H9 (cell line): Measurements from ENCODE around the gene ZNRF1. TPM values are rescaled to one million over a fixed set of nuclear protein-coding genes. Genes with fewer than 3 reads are reported as not detected.

ENCODE experiments used
- DNase-seq: peaks from one replicate; pipeline ENCODE4 v3.0.0-alpha.2; 2017
- H2AFZ ChIP-seq: one replicate; pipeline ENCODE4 v1.6.1; 2013; ENCODE audit warnings: mild to moderate bottlenecking, low read length, control low read depth, moderate library complexity
- H2AK5ac ChIP-seq: 2 replicates; pipeline ENCODE4 v1.6.1; 2013; ENCODE audit warnings: low read length, control low read depth, mixed read lengths; ENCODE audit not compliant: insufficient read length
- H2BK120ac ChIP-seq: one replicate; pipeline ENCODE4 v1.6.1; 2013; ENCODE audit warnings: low read depth, mild to moderate bottlenecking, low read length, control low read depth, inconsistent platforms; ENCODE audit not compliant: poor library complexity, severe bottlenecking
- H2BK12ac ChIP-seq: 2 replicates; pipeline ENCODE4 v1.6.1; 2013; ENCODE audit warnings: low read length, control low read depth, mixed read lengths, low read depth; ENCODE audit not compliant: insufficient read length
- H2BK15ac ChIP-seq: 2 replicates; pipeline ENCODE4 v1.6.1; 2013; ENCODE audit warnings: low read depth, low read length, control low read depth
- H2BK20ac ChIP-seq: one replicate; pipeline ENCODE4 v1.6.1; 2013; ENCODE audit warnings: low read depth, mild to moderate bottlenecking, low read length, control low read depth, inconsistent platforms; ENCODE audit not compliant: poor library complexity, severe bottlenecking
- H2BK5ac ChIP-seq: 2 replicates; pipeline ENCODE4 v1.6.1; 2013; ENCODE audit warnings: low read length, control low read depth, mixed read lengths; ENCODE audit not compliant: insufficient read length
- H3K14ac ChIP-seq: 2 replicates; pipeline ENCODE4 v1.6.1; 2013; ENCODE audit warnings: low read length, control low read depth; ENCODE audit not compliant: insufficient read depth
- H3K18ac ChIP-seq: 2 replicates; pipeline ENCODE4 v1.6.1; 2013; ENCODE audit warnings: low read depth, mild to moderate bottlenecking, mixed read lengths, low read length, control low read depth; ENCODE audit not compliant: insufficient read length
- H3K23ac ChIP-seq: 2 replicates; pipeline ENCODE4 v1.6.1; 2013; ENCODE audit warnings: low read length, control low read depth, mixed read lengths, low read depth; ENCODE audit not compliant: insufficient read length
- H3K23me2 ChIP-seq: 2 replicates; pipeline ENCODE4 v1.6.1; 2013; ENCODE audit warnings: low read depth, mild to moderate bottlenecking, mixed read lengths, low read length, control low read depth; ENCODE audit not compliant: insufficient read length, poor library complexity, severe bottlenecking
- H3K27ac ChIP-seq: 2 replicates; pipeline ENCODE4 v1.5.1; 2013; ENCODE audit warnings: low read length, control low read depth, mixed read lengths, low read depth; ENCODE audit not compliant: insufficient read length
- H3K27me3 ChIP-seq: 2 replicates; pipeline ENCODE4 v1.6.1; 2013; ENCODE audit warnings: low read length, control low read depth, inconsistent platforms; ENCODE audit not compliant: insufficient read depth
- H3K4ac ChIP-seq: 2 replicates; pipeline ENCODE4 v1.6.1; 2013; ENCODE audit warnings: low read depth, mild to moderate bottlenecking, control low read depth, inconsistent platforms, low read length, moderate library complexity
- H3K4me1 ChIP-seq: 2 replicates; pipeline ENCODE4 v1.6.1; 2013; ENCODE audit warnings: low read length, control low read depth, inconsistent platforms; ENCODE audit not compliant: insufficient read depth
- H3K4me2 ChIP-seq: 2 replicates; pipeline ENCODE4 v1.6.1; 2013; ENCODE audit warnings: low read length, control low read depth, mixed read lengths; ENCODE audit not compliant: insufficient read length, insufficient read depth
- H3K56ac ChIP-seq: 2 replicates; pipeline ENCODE4 v1.6.1; 2013; ENCODE audit warnings: low read depth, mild to moderate bottlenecking, mixed read lengths, low read length, control low read depth; ENCODE audit not compliant: insufficient read length
- H3K79me1 ChIP-seq: 2 replicates; pipeline ENCODE4 v1.6.1; 2013; ENCODE audit warnings: low read depth, mild to moderate bottlenecking, moderate library complexity, low read length, control low read depth, inconsistent platforms; ENCODE audit not compliant: insufficient read depth, poor library complexity, severe bottlenecking
- H3K79me2 ChIP-seq: 2 replicates; pipeline ENCODE4 v1.6.1; 2013; ENCODE audit warnings: low read length, control low read depth, inconsistent platforms; ENCODE audit not compliant: insufficient read depth
- H3K9ac ChIP-seq: 2 replicates; pipeline ENCODE4 v1.6.1; 2013; ENCODE audit warnings: low read length, control low read depth, mixed read lengths; ENCODE audit not compliant: insufficient read length; ENCODE audit errors: extremely low read depth
- H3K9me3 ChIP-seq: one replicate; pipeline ENCODE4 v1.6.1; 2013; ENCODE audit warnings: low read depth, low read length, inconsistent platforms; ENCODE audit not compliant: control insufficient read depth
- H3T11ph ChIP-seq: one replicate; pipeline ENCODE4 v1.6.1; 2013; ENCODE audit warnings: mild to moderate bottlenecking, low read length, control low read depth, inconsistent platforms
- H4K20me1 ChIP-seq: one replicate; pipeline ENCODE4 v1.6.1; 2013; ENCODE audit not compliant: control insufficient read depth, insufficient read length, insufficient read depth
- H4K5ac ChIP-seq: 2 replicates; pipeline ENCODE4 v1.6.1; 2013; ENCODE audit warnings: low read depth, mild to moderate bottlenecking, mixed read lengths, low read length, control low read depth; ENCODE audit not compliant: insufficient read length
- H4K8ac ChIP-seq: replicated peaks from 2 replicates; pipeline ENCODE4 v1.6.1; 2013; ENCODE audit warnings: low read length, control low read depth, mixed read lengths, low read depth; ENCODE audit not compliant: insufficient read length
- H4K91ac ChIP-seq: 2 replicates; pipeline ENCODE4 v1.6.1; 2013; ENCODE audit warnings: low read depth, mild to moderate bottlenecking, moderate library complexity, mixed read lengths, low read length, control low read depth; ENCODE audit not compliant: insufficient read length
- H3K27ac Mint-ChIP-seq, 3 experiments: 2 replicates in 2 of 3; 3 replicates in 1 of 3; pipeline ENCODE4 v1.8.0; 2020 to 2021; ENCODE audit warnings: mixed read lengths in 3 of 3, mild to moderate bottlenecking in 1 of 3, moderate library complexity in 1 of 3
- H3K27me3 Mint-ChIP-seq: 2 replicates; pipeline ENCODE4 v1.8.0; 2021; ENCODE audit warnings: low read depth, mild to moderate bottlenecking, moderate library complexity, mixed read lengths
- H3K36me3 Mint-ChIP-seq, 3 experiments: 2 replicates in 2 of 3; 3 replicates in 1 of 3; pipeline ENCODE4 v1.8.0; 2020 to 2021; ENCODE audit warnings: low read depth in 3 of 3, mixed read lengths in 3 of 3; ENCODE audit not compliant: insufficient read depth in 1 of 3
- H3K4me1 Mint-ChIP-seq, 2 experiments: 2 replicates each; pipeline ENCODE4 v1.8.0; 2020; ENCODE audit warnings: mixed read lengths in 2 of 2
- H3K4me3 Mint-ChIP-seq, 2 experiments: 2 replicates in 1 of 2; 3 replicates in 1 of 2; pipeline ENCODE4 v1.8.0; 2020 to 2021; ENCODE audit warnings: mild to moderate bottlenecking in 2 of 2, mixed read lengths in 2 of 2, moderate library complexity in 1 of 2
- H3K9me3 Mint-ChIP-seq, 2 experiments: 2 replicates in 1 of 2; 3 replicates in 1 of 2; pipeline ENCODE4 v1.8.0; 2020; ENCODE audit warnings: mild to moderate bottlenecking in 2 of 2, mixed read lengths in 2 of 2, moderate library complexity in 1 of 2
- WGBS: extraction: QIAGEN DNeasy Blood & Tissue Kit; methylation state at CpG from one replicate; pipeline ENCODE4 v1.1.7; 2013; ENCODE audit warnings: missing lambda C conversion rate, low lambda C conversion rate, mixed read lengths; ENCODE audit not compliant: insufficient read length; ENCODE audit errors: extremely low coverage; 5-methylcytosine and 5-hydroxymethylcytosine counted together
- total RNA-seq: library from RNA; stranded (reverse); gene quantifications from 2 replicates; pipeline ENCODE4 v1.2.1, GENCODE V29; 2021
- TF ChIP-seq, protein P1 (sequence below): fragments of 200-600 bp; sonication (generic); conservative IDR thresholded peaks from 3 replicates; pipeline ENCODE4 v1.8.0; 2021; ENCODE audit warnings: antibody characterized with exemption, mild to moderate bottlenecking

ZNRF1 gene
- total RNA-seq, 1 experiment from 2014 or later, result 49.6 TPM

GRCh38 chr16:75121949-75122568 lies 123.2 kb downstream of the ZNRF1 start:
- no peaks in the 10 kb centered on the region for H3K23me2 ChIP-seq
- no peak overlapping the region for H2BK5ac ChIP-seq
- peaks cover 2% of the 10 kb centered on the region; the same call in 1 of the 2 replicates for H3K4me1 ChIP-seq
- Mint-ChIP-seq H3K36me3 (peaks cover 13 to 20% (median 18%) of the 10 kb centered on the region in 3 experiments), H3K9me3 (peaks cover 28 to 35% of the 10 kb centered on the region in 2 experiments), H3K27ac (no peak overlapping the region), H3K4me3 (no peak overlapping the region), H3K27me3 (peaks cover 2% of the 10 kb centered on the region; the same call in 1 of the 2 replicates), H3K4me1 (peaks cover 21 to 38% of the 10 kb centered on the region in 2 experiments)
- H3K23ac ChIP-seq, result no peak overlapping the region
- peak; percentile 44 for DNase-seq
- no peak overlapping the region for H3T11ph ChIP-seq
- no peak overlapping the region for H3K4ac ChIP-seq
- no peak overlapping the region for H4K5ac ChIP-seq
- H3K56ac ChIP-seq, result no peak overlapping the region
- H2AK5ac ChIP-seq, result no peak overlapping the region
- no peaks in the 10 kb centered on the region for H3K79me1 ChIP-seq
- H4K20me1 ChIP-seq, result no peaks in the 10 kb centered on the region
- H3K27me3 ChIP-seq, result no peaks in the 10 kb centered on the region
- H2BK20ac ChIP-seq, result no peak overlapping the region
- no peak overlapping the region for H4K91ac ChIP-seq
- WGBS, result no CpG with 5 or more reads among the region's 6 CpGs
- H3K14ac ChIP-seq, result no peak overlapping the region
- no peak overlapping the region for H3K18ac ChIP-seq
- H2BK15ac ChIP-seq, result no peak overlapping the region
- no peak overlapping the region for H3K4me2 ChIP-seq
- peaks cover 5% of the 10 kb centered on the region for H3K9me3 ChIP-seq
- no peak overlapping the region for H2BK12ac ChIP-seq
- no peak overlapping the region for H2BK120ac ChIP-seq
- H3K27ac ChIP-seq, result no peak overlapping the region
- TF ChIP-seq, protein P1, sequence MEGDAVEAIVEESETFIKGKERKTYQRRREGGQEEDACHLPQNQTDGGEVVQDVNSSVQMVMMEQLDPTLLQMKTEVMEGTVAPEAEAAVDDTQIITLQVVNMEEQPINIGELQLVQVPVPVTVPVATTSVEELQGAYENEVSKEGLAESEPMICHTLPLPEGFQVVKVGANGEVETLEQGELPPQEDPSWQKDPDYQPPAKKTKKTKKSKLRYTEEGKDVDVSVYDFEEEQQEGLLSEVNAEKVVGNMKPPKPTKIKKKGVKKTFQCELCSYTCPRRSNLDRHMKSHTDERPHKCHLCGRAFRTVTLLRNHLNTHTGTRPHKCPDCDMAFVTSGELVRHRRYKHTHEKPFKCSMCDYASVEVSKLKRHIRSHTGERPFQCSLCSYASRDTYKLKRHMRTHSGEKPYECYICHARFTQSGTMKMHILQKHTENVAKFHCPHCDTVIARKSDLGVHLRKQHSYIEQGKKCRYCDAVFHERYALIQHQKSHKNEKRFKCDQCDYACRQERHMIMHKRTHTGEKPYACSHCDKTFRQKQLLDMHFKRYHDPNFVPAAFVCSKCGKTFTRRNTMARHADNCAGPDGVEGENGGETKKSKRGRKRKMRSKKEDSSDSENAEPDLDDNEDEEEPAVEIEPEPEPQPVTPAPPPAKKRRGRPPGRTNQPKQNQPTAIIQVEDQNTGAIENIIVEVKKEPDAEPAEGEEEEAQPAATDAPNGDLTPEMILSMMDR, result no peak
- H3K9ac ChIP-seq, result no peak overlapping the region
- H2AFZ ChIP-seq, result no peak overlapping the region
- no peak overlapping the region for H4K8ac ChIP-seq
- no peaks in the 10 kb centered on the region for H3K79me2 ChIP-seq
